ENCODE results near the gene RBM4. TPM values are rescaled to one million over a fixed set of nuclear protein-coding genes. Genes with fewer than 3 reads are reported as not detected.

The RBM4 gene
- polyA plus RNA-seq, 2 of the 4 experiments (the other 2 are of a cell fraction) = 171 to 264 TPM

DNA sequence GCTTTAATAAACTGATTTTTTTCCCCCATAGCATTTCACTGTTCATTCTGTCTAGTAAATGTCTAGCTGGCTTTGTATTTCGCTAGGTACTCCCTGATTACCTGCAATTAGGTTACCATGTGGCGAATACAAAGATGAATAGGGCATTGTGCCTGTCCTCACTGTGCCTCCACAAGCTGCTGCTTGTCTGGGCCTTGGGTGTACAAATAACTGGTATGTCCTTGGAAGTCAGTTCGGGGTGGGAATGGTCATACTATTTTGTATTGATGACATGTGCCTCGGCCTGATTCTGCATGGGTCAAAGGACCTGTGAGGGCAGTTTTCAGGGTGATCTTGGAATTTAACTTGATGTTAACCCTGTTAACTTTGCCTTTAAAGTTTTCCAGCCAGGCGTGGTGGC is 11.4 kb downstream of the RBM4 start:
- Histone ChIP-seq H3K4me3 (no peak overlapping the region), H3K9me3 (no peaks in the 10 kb centered on the region), H3K4me1 (0 out of 3 replicates have a peak, but pooled peaks cover 5% of the 10 kb centered on the region), H3K27ac (no peak overlapping the region), H3K4me2 (no peak overlapping the region)
- CTCF ChIA-PET = interaction anchor here (1.9 to 2.5 kb wide), 2 partner anchors 13 to 19 kb away, joined by 6 to 12 read pairs; partner anchors contain the start of gene RBM4
- POLR2A ChIA-PET = interaction anchor here (1.1 to 5.3 kb wide), 3 partner anchors 9 to 33 kb away, joined by 3 to 31 read pairs (median 7); partner anchors contain the start of genes RBM14 and RBM4
- no peak for FAIRE-seq
- no peak for DNase-seq (ENCODE audit: low read depth in 1 of 2, low spot score in 1 of 2)
- TF ChIP-seq FOXS1 (CRISPR knock-in tag; IDR thresholded peaks at IDR 0.05) (no peak), POLR2AphosphoS2 (conservative IDR thresholded peaks at IDR 0.05; ENCODE audit: low read length) (peak; percentile 68; the same call in 1 of the 2 replicates)
- ATAC-seq = no peak
- WGBS (ENCODE audit: missing lambda C conversion rate) = 90% methylated on average over 5 of the region's 5 CpGs

DNA sequence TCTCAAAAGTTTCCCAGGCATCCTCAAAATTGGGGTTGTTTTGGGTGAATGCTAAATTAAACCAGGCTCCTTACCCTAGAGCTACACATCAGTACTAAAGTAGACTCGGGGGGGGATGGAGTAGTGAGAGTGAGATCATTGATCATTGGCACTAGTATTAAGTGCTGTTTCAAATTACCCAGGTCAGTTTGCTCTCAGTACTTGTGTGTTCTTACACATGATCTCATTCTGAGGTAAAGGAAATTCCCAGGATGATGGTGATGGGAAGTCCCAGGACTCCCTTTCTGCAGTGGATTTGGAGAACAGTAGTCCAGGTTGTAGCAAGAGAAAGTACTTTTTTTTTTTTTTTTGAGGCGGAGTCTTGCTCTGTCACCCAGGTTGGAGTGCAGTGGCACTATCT is 12.5 kb downstream of the RBM4 start:
- Histone ChIP-seq H3K9me3 (no peaks in the 10 kb centered on the region), H3K4me1 (no peaks in the 10 kb centered on the region), H3K4me3 (no peak overlapping the region), H3K4me2 (no peak overlapping the region), H3K27ac (no peak overlapping the region)
- ChIA-PET POLR2A (interaction anchor here (5.3 kb wide), 1 partner anchor 13 kb away, joined by 31 read pairs; the partner anchor contains the start of gene RBM4), CTCF (interaction anchor here (1.3 kb wide), 1 partner anchor 13 kb away, joined by 3 read pairs; no protein-coding TSS in a partner anchor)
- FAIRE-seq (no peak), DNase-seq (ENCODE audit: low read depth in 1 of 2, low spot score in 1 of 2) (no peak), ATAC-seq (peak in 1 of 2 experiments; percentile 20; a peak in 1 of 6 replicates)
- WGBS (ENCODE audit: missing lambda C conversion rate) = 93% methylated on average over 2 of the region's 2 CpGs
- TF ChIP-seq SREBF2 (IDR thresholded peaks at IDR 0.05) = no peak
- TF ChIP-seq POLR2A (IDR thresholded peaks at IDR 0.05; ENCODE audit: low read length) = no peak
- TF ChIP-seq CHD2 (IDR thresholded peaks at IDR 0.05; ENCODE audit: low read length, partially characterized antibody) = no peak
- TF ChIP-seq RNF2 (IDR thresholded peaks at IDR 0.05; ENCODE audit: borderline replicate concordance, low read depth) = no peak
- TF ChIP-seq EP300 (IDR thresholded peaks at IDR 0.05) = no peak
- TF ChIP-seq KDM5A (IDR thresholded peaks at IDR 0.05) = no peak
- TF ChIP-seq POLR2AphosphoS2 (conservative IDR thresholded peaks at IDR 0.05; ENCODE audit: low read length) = no peak
- no peak for TF ChIP-seq HOXB13 (CRISPR knock-in tag; IDR thresholded peaks at IDR 0.05; ENCODE audit: low read depth)
- TF ChIP-seq MAZ (IDR thresholded peaks at IDR 0.05; ENCODE audit: borderline replicate concordance, low read depth, low read length) = no peak
- no peak for TF ChIP-seq FOSB (CRISPR knock-in tag; IDR thresholded peaks at IDR 0.05)
- TF ChIP-seq CEBPB (IDR thresholded peaks at IDR 0.05) = no peak
- TF ChIP-seq ESRRA (IDR thresholded peaks at IDR 0.05; ENCODE audit: borderline replicate concordance, low read length) = no peak
- TF ChIP-seq FOSL2 (IDR thresholded peaks at IDR 0.05) = no peak
- TF ChIP-seq FOSL2 (CRISPR knock-in tag; IDR thresholded peaks at IDR 0.05) = no peak
- TF ChIP-seq HOXA7 (CRISPR knock-in tag; IDR thresholded peaks at IDR 0.05) = no peak
- no peak for TF ChIP-seq SMC3 (IDR thresholded peaks at IDR 0.05)
- TF ChIP-seq MAFK (IDR thresholded peaks at IDR 0.05; ENCODE audit: partially characterized antibody) = no peak
- TF ChIP-seq CBX2 (IDR thresholded peaks at IDR 0.05; ENCODE audit: borderline replicate concordance, low read depth) = no peak
- no peak for TF ChIP-seq TFCP2L1 (CRISPR knock-in tag; IDR thresholded peaks at IDR 0.05)
- TF ChIP-seq MYC (IDR thresholded peaks at IDR 0.05; ENCODE audit: borderline replicate concordance, low read length) = no peak

GRCh38 chr11:66652651-66653050 is 14.1 kb downstream of the RBM4 start:
- peak; percentile 13 to 27; a peak in 4 of 6 replicates for ATAC-seq
- Histone ChIP-seq H3K4me2 (no peak overlapping the region), H3K4me3 (no peak overlapping the region), H3K9me3 (no peaks in the 10 kb centered on the region), H3K27ac (no peak overlapping the region), H3K4me1 (no peaks in the 10 kb centered on the region)
- CTCF ChIA-PET = interaction anchor here (0.5 to 1.2 kb wide), 5 partner anchors 7 to 60 kb away, joined by 3 read pairs; partner anchors contain the start of genes CCDC87 and CCS
- WGBS (ENCODE audit: missing lambda C conversion rate) = 97% methylated on average over 7 of the region's 7 CpGs
- no peak for FAIRE-seq
- POLR2A ChIA-PET = interaction anchor here (2.6 kb wide), 1 partner anchor 14 kb away, joined by 9 read pairs; the partner anchor contains the start of gene RBM4
- no peak for DNase-seq (ENCODE audit: low read depth in 1 of 2, low spot score in 1 of 2)
- no peak for TF ChIP-seq ZFP36 (IDR thresholded peaks at IDR 0.05; ENCODE audit: borderline replicate concordance, partially characterized antibody)
- no peak for TF ChIP-seq TFCP2L1 (CRISPR knock-in tag; IDR thresholded peaks at IDR 0.05)
- no peak for TF ChIP-seq SREBF2 (IDR thresholded peaks at IDR 0.05)
- no peak for TF ChIP-seq HOXA7 (CRISPR knock-in tag; IDR thresholded peaks at IDR 0.05)
- TF ChIP-seq CTCF (IDR thresholded peaks at IDR 0.05) = no peak
- no peak for TF ChIP-seq RNF2 (IDR thresholded peaks at IDR 0.05; ENCODE audit: borderline replicate concordance, low read depth)
- no peak for TF ChIP-seq PHF8 (IDR thresholded peaks at IDR 0.05; ENCODE audit: borderline replicate concordance, low read depth)
- no peak for TF ChIP-seq NR3C1 (IDR thresholded peaks at IDR 0.05)
- TF ChIP-seq E2F6 (IDR thresholded peaks at IDR 0.05; ENCODE audit: borderline replicate concordance, low read depth) = no peak
- TF ChIP-seq, protein P1, sequence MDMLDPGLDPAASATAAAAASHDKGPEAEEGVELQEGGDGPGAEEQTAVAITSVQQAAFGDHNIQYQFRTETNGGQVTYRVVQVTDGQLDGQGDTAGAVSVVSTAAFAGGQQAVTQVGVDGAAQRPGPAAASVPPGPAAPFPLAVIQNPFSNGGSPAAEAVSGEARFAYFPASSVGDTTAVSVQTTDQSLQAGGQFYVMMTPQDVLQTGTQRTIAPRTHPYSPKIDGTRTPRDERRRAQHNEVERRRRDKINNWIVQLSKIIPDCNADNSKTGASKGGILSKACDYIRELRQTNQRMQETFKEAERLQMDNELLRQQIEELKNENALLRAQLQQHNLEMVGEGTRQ (IDR thresholded peaks at IDR 0.05) = no peak
- TF ChIP-seq, protein P2, sequence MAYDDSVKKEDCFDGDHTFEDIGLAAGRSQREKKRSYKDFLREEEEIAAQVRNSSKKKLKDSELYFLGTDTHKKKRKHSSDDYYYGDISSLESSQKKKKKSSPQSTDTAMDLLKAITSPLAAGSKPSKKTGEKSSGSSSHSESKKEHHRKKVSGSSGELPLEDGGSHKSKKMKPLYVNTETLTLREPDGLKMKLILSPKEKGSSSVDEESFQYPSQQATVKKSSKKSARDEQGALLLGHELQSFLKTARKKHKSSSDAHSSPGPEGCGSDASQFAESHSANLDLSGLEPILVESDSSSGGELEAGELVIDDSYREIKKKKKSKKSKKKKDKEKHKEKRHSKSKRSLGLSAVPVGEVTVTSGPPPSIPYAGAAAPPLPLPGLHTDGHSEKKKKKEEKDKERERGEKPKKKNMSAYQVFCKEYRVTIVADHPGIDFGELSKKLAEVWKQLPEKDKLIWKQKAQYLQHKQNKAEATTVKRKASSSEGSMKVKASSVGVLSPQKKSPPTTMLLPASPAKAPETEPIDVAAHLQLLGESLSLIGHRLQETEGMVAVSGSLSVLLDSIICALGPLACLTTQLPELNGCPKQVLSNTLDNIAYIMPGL (CRISPR knock-in tag; IDR thresholded peaks at IDR 0.05; ENCODE audit: borderline replicate concordance) = no peak
- TF ChIP-seq CEBPB (IDR thresholded peaks at IDR 0.05) = no peak
- no peak for TF ChIP-seq ELK1 (IDR thresholded peaks at IDR 0.05; ENCODE audit: low read depth, low read length)
